Endothelial cell of umbilical vein (primary cell): ENCODE results near the gene KIF6. TPM values are rescaled to one million over a fixed set of nuclear protein-coding genes. Genes with fewer than 3 reads are reported as not detected.

Experiments used
- BruUV-seq: library from RNA; stranded (reverse); fragments of 400-500 nt; replicated peaks from 2 replicates; lab custom pipeline; 2021; lab: Mats Ljungman, UMichigan
- CTCF ChIA-PET: fragments of 300-600, 350-600 bp; sonication (Branson Sonifier 250); formaldehyde crosslinking; loops from one replicate; lab custom pipeline; 2021; ENCODE audit warnings: antibody characterized with exemption, inconsistent platforms; lab: Charles Lee
- POLR2A ChIA-PET: fragments of 300-600, 350-600 bp; sonication (Branson Sonifier 250); formaldehyde crosslinking; loops from one replicate; lab custom pipeline; 2021; ENCODE audit warnings: antibody characterized with exemption, inconsistent platforms; lab: Charles Lee
- DNase-seq: peaks from one replicate; pipeline ENCODE4 v3.0.0-alpha.2; 2011; ENCODE audit warnings: low read depth, low spot score
- FAIRE-seq: peaks from 2 replicates; lab custom pipeline; 2011; peaks lifted over from hg19 to GRCh38; lab: Jason Lieb, UNC
- H2AFZ ChIP-seq: 2 replicates; pipeline ENCODE4 v1.6.0; 2012; ENCODE audit warnings: low read depth, low read length, control low read depth, inconsistent platforms
- H3K27ac ChIP-seq: 2 replicates; pipeline ENCODE4 v1.5.1; 2011; ENCODE audit warnings: low read depth, mild to moderate bottlenecking, control low read depth, low read length, moderate library complexity; ENCODE audit not compliant: insufficient read depth
- H3K27me3 ChIP-seq, 2 experiments: 2 replicates each; pipeline versions ENCODE4 v1.6.0 to v1.6.1; 2011; ENCODE audit warnings: low read length in 2 of 2, mixed read lengths in 1 of 2; ENCODE audit not compliant: control insufficient read depth in 2 of 2, insufficient read depth in 2 of 2
- H3K36me3 ChIP-seq, 2 experiments: 2 replicates in 1 of 2; 3 replicates in 1 of 2; pipeline ENCODE4 v1.5.1; 2011; ENCODE audit warnings: low read length in 2 of 2, mild to moderate bottlenecking in 1 of 2, moderate library complexity in 1 of 2; ENCODE audit not compliant: control insufficient read depth in 2 of 2, insufficient read depth in 2 of 2; ENCODE audit errors: extremely low read depth in 1 of 2
- H3K4me1 ChIP-seq: 3 replicates; pipeline ENCODE4 v1.5.1; 2011; ENCODE audit warnings: mild to moderate bottlenecking, low read length; ENCODE audit not compliant: control insufficient read depth, insufficient read depth; ENCODE audit errors: extremely low read depth
- H3K4me2 ChIP-seq: 2 replicates; pipeline ENCODE4 v1.6.1; 2011; ENCODE audit warnings: low read length, control low read depth, mixed read lengths; ENCODE audit not compliant: insufficient read depth
- H3K4me3 ChIP-seq, 3 experiments: fragments of 200-600 bp in 1 of 3; sonication (generic), shearing (Covaris generic) in 1 of 3; replicated peaks in 1 of 3; 2 replicates each; pipeline ENCODE4 v1.5.1; 2011 to 2016; ENCODE audit warnings: control low read depth in 3 of 3, low read length in 3 of 3, mild to moderate bottlenecking in 2 of 3, inconsistent platforms in 1 of 3, low read depth in 1 of 3, moderate library complexity in 1 of 3; ENCODE audit not compliant: insufficient read depth in 1 of 3
- H3K79me2 ChIP-seq: 2 replicates; pipeline ENCODE4 v1.6.0; 2012; ENCODE audit warnings: low read length, inconsistent platforms; ENCODE audit not compliant: control insufficient read depth, insufficient read depth
- H3K9ac ChIP-seq: replicated peaks from 2 replicates; pipeline ENCODE3; 2011; ENCODE audit warnings: low read length, control low read depth; ENCODE audit not compliant: insufficient read depth; ENCODE audit errors: extremely low read depth
- H3K9me1 ChIP-seq: replicated peaks from 3 replicates; pipeline ENCODE4 v1.6.0; 2011; ENCODE audit warnings: mild to moderate bottlenecking, low read length; ENCODE audit not compliant: control insufficient read depth, insufficient read depth; ENCODE audit errors: extremely low read depth
- H3K9me3 ChIP-seq: replicated peaks from 2 replicates; pipeline ENCODE4 v1.5.1; 2012; ENCODE audit warnings: low read length, inconsistent platforms; ENCODE audit not compliant: control insufficient read depth, insufficient read depth
- H4K20me1 ChIP-seq: replicated peaks from 2 replicates; pipeline ENCODE3; 2011; ENCODE audit warnings: mild to moderate bottlenecking, low read length; ENCODE audit not compliant: control insufficient read depth, insufficient read depth; ENCODE audit errors: extremely low read depth
- EZH2 ChIP-seq: IDR thresholded peaks from 2 replicates; pipeline ENCODE4 v1.6.1; 2012; ENCODE audit warnings: borderline replicate concordance, low read depth, mild to moderate bottlenecking, moderate library complexity, low read length, inconsistent platforms; ENCODE audit not compliant: severe bottlenecking
- FOS ChIP-seq: IDR thresholded peaks from 2 replicates; pipeline ENCODE4 v1.6.1; 2011; ENCODE audit warnings: mild to moderate bottlenecking, low read length, moderate library complexity, borderline replicate concordance; ENCODE audit not compliant: insufficient read depth
- GATA2 ChIP-seq: IDR thresholded peaks from 2 replicates; pipeline ENCODE4 v1.7.0; 2011; ENCODE audit warnings: low read depth, mild to moderate bottlenecking, moderate library complexity, mixed read lengths, low read length; ENCODE audit not compliant: insufficient read length, insufficient read depth
- JUN ChIP-seq: IDR thresholded peaks from 2 replicates; pipeline ENCODE4 v1.6.1; 2011; ENCODE audit warnings: borderline replicate concordance, low read depth; ENCODE audit not compliant: insufficient read length, insufficient read depth
- MYC ChIP-seq: IDR thresholded peaks from one replicate; pipeline ENCODE4 v1.6.1; 2011; ENCODE audit warnings: mild to moderate bottlenecking, low read depth, low read length
- POLR2A ChIP-seq: IDR thresholded peaks from 2 replicates; pipeline ENCODE4 v1.6.1; 2012; ENCODE audit warnings: low read depth, mild to moderate bottlenecking, control low read depth, low read length
- POLR2AphosphoS5 ChIP-seq: IDR thresholded peaks from 2 replicates; pipeline ENCODE4 v1.6.1; 2012; ENCODE audit warnings: low read depth, mild to moderate bottlenecking, control low read depth, low read length, moderate library complexity; ENCODE audit not compliant: insufficient read depth
- dilution Hi-C: fragments of 300-500 bp; cut with MboI; formaldehyde crosslinking; loops from one replicate; pipeline ENCODE4 v1.15.0; 2019; ENCODE audit warnings: low sequenced_read_pairs; ENCODE audit not compliant: extremely low pct_ligation_motif_present
- intact Hi-C: fragments of 100-400 bp; cut with micrococcal nuclease; formaldehyde crosslinking; loops from one replicate; pipeline ENCODE4 v1.10.0; 2022
- polyA plus RNA-seq, 4 experiments: library from polyadenylated mRNA; depleted of rRNA in 3 of 4; stranded (reverse) in 3 of 4; unstranded in 1 of 4; fragments of >200 nt; gene quantifications; 2 replicates each; pipeline versions ENCODE4 v1.2.1 to v1.2.3, GENCODE V29; 2011 to 2012; ENCODE audit warnings: missing spikeins in 1 of 4
- total RNA-seq: library from RNA; stranded (reverse); gene quantifications from 2 replicates; pipeline ENCODE4 v1.2.3, GENCODE V29; 2021
- TF ChIP-seq, protein P1 (sequence below): IDR thresholded peaks from 2 replicates; pipeline ENCODE4 v1.6.1; 2011; ENCODE audit not compliant: insufficient read depth, insufficient read length
- TF ChIP-seq, protein P2 (sequence below), 2 donors: IDR thresholded peaks; 1 replicate in 1 of 2; 2 replicates in 1 of 2; pipeline ENCODE4 v1.5.1; 2011; ENCODE audit warnings: low read length in 2 of 2, mild to moderate bottlenecking in 2 of 2, moderate library complexity in 2 of 2, control low read depth in 1 of 2, inconsistent platforms in 1 of 2, low read depth in 1 of 2; ENCODE audit not compliant: insufficient read depth in 1 of 2; ENCODE audit errors: extremely low read depth in 1 of 2

The KIF6 gene
- total and polyA plus RNA-seq, 2 donors (not counting 3 experiments of a cell fraction or from before 2014, with no cell fraction given) = not detected

DNA sequence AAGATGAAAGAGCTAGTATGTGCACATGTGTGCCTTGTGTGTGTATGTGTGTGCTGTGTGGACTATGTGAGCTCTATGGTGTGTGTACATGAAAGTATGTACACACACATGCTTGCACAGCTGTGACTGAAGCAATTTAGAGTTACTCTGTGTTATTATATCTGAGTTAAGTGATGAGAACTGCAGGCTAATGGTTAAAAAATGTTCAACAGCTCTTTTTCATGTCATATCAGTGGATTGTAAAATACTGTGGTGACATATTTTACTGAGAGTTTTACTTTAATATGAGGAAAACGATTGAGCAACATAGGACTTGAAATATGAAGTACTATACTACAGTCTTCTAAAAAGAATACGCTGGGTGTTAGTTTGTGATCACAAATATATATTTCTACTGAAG, 207.0 kb downstream of the KIF6 start:
- no peaks in the 10 kb centered on the region for H4K20me1 ChIP-seq
- no peak overlapping the region for H3K4me2 ChIP-seq
- no peak for TF ChIP-seq JUN
- no peak for TF ChIP-seq POLR2A
- no peak for TF ChIP-seq GATA2
- TF ChIP-seq, protein P1, sequence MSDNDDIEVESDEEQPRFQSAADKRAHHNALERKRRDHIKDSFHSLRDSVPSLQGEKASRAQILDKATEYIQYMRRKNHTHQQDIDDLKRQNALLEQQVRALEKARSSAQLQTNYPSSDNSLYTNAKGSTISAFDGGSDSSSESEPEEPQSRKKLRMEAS = no peak
- no peaks in the 10 kb centered on the region for H3K4me1 ChIP-seq
- BruUV-seq = no TSS peak
- no peak overlapping the region for H3K9ac ChIP-seq
- no peak for DNase-seq
- ChIA-PET CTCF (no interaction called here), POLR2A (no interaction called here)
- H3K9me3 ChIP-seq = no peaks in the 10 kb centered on the region
- no peak overlapping the region for H2AFZ ChIP-seq
- dilution Hi-C loops (no loop called here), intact Hi-C loops (no loop called here)
- H3K36me3 ChIP-seq = no peaks in the 10 kb centered on the region
- H3K9me1 ChIP-seq = no peaks in the 10 kb centered on the region
- H3K79me2 ChIP-seq = no peaks in the 10 kb centered on the region
- no peak overlapping the region for H3K4me3 ChIP-seq
- FAIRE-seq = no peak
- no peaks in the 10 kb centered on the region for H3K27me3 ChIP-seq
- H3K27ac ChIP-seq = no peak overlapping the region

DNA sequence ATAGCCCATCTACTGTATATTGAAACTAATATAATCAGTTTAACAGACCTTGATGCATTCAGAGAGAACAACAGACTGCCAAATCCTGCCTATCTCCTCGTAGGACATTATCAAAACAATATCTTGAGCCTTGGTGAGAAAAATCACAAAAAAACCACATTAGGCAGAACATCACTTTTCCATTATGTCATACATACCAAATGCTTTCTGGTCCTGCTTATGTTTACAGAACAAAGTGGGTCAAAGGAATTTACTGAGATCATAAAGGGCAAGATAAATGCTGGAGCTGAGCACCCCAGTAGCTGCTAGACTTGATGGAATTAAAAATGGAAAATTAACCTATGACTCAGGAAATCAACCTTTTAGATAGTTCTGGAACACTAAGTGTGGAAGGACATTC, 207.5 kb downstream of the KIF6 start:
- BruUV-seq = no TSS peak
- FAIRE-seq (no peak), DNase-seq (no peak)
- Histone ChIP-seq H3K4me1 (no peaks in the 10 kb centered on the region), H3K4me2 (no peak overlapping the region), H3K9me1 (no peaks in the 10 kb centered on the region), H3K9ac (no peak overlapping the region), H3K79me2 (no peaks in the 10 kb centered on the region), H3K27me3 (no peaks in the 10 kb centered on the region), H3K27ac (no peak overlapping the region), H4K20me1 (no peaks in the 10 kb centered on the region), H3K4me3 (no peak overlapping the region), H2AFZ (no peak overlapping the region), H3K36me3 (no peaks in the 10 kb centered on the region), H3K9me3 (no peaks in the 10 kb centered on the region)
- intact Hi-C loops (no loop called here), dilution Hi-C loops (no loop called here)
- no peak for TF ChIP-seq JUN
- TF ChIP-seq, protein P1 = no peak
- TF ChIP-seq FOS = no peak
- TF ChIP-seq MYC = no peak
- TF ChIP-seq POLR2AphosphoS5 = no peak
- no peak for TF ChIP-seq GATA2
- no peak for TF ChIP-seq POLR2A
- TF ChIP-seq, protein P2, sequence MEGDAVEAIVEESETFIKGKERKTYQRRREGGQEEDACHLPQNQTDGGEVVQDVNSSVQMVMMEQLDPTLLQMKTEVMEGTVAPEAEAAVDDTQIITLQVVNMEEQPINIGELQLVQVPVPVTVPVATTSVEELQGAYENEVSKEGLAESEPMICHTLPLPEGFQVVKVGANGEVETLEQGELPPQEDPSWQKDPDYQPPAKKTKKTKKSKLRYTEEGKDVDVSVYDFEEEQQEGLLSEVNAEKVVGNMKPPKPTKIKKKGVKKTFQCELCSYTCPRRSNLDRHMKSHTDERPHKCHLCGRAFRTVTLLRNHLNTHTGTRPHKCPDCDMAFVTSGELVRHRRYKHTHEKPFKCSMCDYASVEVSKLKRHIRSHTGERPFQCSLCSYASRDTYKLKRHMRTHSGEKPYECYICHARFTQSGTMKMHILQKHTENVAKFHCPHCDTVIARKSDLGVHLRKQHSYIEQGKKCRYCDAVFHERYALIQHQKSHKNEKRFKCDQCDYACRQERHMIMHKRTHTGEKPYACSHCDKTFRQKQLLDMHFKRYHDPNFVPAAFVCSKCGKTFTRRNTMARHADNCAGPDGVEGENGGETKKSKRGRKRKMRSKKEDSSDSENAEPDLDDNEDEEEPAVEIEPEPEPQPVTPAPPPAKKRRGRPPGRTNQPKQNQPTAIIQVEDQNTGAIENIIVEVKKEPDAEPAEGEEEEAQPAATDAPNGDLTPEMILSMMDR (IDR thresholded peaks at IDR 0.05; ENCODE audit: extremely low read depth in 1 of 2, insufficient read depth in 1 of 2, low read depth in 1 of 2, low read length in 2 of 2) = no peak
- TF ChIP-seq EZH2 = no peak
- POLR2A ChIA-PET = no interaction called here
- CTCF ChIA-PET = no interaction called here
